Islet precursor cell (in vitro differentiated cells): ENCODE measurements around the gene MDH1B.
"Not testable (repeated sequence)": the region's sequence is repeated elsewhere in the genome, so short reads cannot be mapped to it uniquely, and the experiment has no call there.

Experiments
- DNase-seq: peaks from one replicate; pipeline ENCODE4 v3.0.0-alpha.2; 2018

MDH1B gene

GRCh38 chr2:206765242-206766056 is at the start of gene MDH1B, which contains the start of gene FASTKD2:
Gene MDH1B, minus strand, starts transcription at chr2:206765328. Its CDS starts 57 bp downstream, at chr2:206765271.
Gene FASTKD2, plus strand, starts transcription at chr2:206765606. Its CDS starts 1,088 bp downstream, at chr2:206766694.
- peak; percentile 93 for DNase-seq

- DNase-seq: no peak
Observed at GRCh38 chr2:206814498-206814897, 49.4 kb upstream of the MDH1B start.

GRCh38 chr2:206812471-206812870 is 47.3 kb upstream of the MDH1B start:
- not testable (repeated sequence) for DNase-seq

GRCh38 chr2:206807624-206808023 is 42.5 kb upstream of the MDH1B start:
- DNase-seq: not testable (repeated sequence)

- no peak for DNase-seq
Observed at GRCh38 chr2:206805887-206806607, 40.9 kb upstream of the MDH1B start.

- peak; percentile 75 for DNase-seq
Observed at GRCh38 chr2:206804326-206804725, 39.2 kb upstream of the MDH1B start.

- no peak for DNase-seq
Observed at GRCh38 chr2:206802654-206803514, 37.8 kb upstream of the MDH1B start.

- DNase-seq: no peak
Observed at GRCh38 chr2:206801418-206802189, 36.5 kb upstream of the MDH1B start.

GRCh38 chr2:206800506-206801417 is 35.6 kb upstream of the MDH1B start:
- peak; percentile 86 for DNase-seq

GRCh38 chr2:206799083-206799482 is 34.0 kb upstream of the MDH1B start:
- no peak for DNase-seq

GRCh38 chr2:206798000-206798399 is 32.9 kb upstream of the MDH1B start:
- no peak for DNase-seq

- DNase-seq: peak; percentile 80
Observed at GRCh38 chr2:206797376-206797775, 32.2 kb upstream of the MDH1B start.

- no peak for DNase-seq
Observed at GRCh38 chr2:206792645-206793044, 27.5 kb upstream of the MDH1B start.

- no peak for DNase-seq
Observed at GRCh38 chr2:206790311-206790935, 25.3 kb upstream of the MDH1B start.

GRCh38 chr2:206784559-206785353 is 19.6 kb upstream of the MDH1B start:
- DNase-seq: no peak

- no peak for DNase-seq
Observed at GRCh38 chr2:206783718-206784117, 18.6 kb upstream of the MDH1B start.

GRCh38 chr2:206780671-206781070 is 15.5 kb upstream of the MDH1B start:
- DNase-seq: no peak

GRCh38 chr2:206776432-206776831 is 11.3 kb upstream of the MDH1B start:
- no peak for DNase-seq

- DNase-seq: no peak
Observed at GRCh38 chr2:206774871-206775270, 9.7 kb upstream of the MDH1B start.
